ENCODE results near the gene PBX1.
"Not testable (repeated sequence)": the region's sequence is repeated elsewhere in the genome, so short reads cannot be mapped to it uniquely, and the experiment has no call there.

Gene PBX1

DNA sequence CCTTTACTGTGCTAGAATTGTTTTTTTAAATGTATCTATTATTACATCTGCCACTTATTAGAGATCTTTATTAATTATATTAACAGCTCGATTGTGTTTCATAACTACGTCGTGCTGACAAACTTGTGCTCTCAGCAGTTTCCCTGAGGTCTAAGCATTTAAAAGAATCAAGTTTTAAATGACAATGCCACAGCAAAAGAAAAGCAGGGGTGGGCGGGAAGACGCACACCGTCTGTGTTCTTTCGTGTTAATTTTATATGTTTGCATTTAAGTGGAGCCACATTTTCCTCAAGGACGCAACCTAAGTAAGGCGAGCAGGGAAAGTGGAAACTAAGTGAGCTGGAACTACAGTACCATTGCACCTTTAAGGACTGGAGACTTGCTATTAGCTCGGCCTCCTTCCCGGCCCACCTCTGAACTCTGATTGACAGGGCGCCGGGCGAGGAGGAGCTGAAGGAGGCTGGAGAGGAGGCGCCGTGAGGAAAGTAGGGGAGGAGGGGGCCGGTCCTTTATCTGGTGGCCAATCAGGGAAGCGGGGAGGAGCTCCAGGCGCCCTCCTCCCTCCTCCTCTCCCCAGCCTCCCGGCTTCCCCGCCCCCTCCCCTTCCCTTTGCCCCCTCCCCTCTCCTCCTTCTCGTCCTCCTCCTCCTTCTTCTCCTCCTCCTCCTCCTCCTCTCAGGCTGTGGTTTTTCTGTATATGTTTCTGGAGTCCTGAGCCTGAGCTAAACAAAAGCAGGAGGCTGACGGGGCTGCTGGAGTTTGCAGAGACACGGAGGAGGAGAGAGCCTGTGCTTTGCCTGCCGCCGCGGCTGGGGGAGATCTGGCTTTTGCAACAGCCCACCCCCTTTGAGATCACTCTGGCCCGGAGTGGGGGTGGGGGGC, at the start of gene PBX1:
PBX1 (plus strand) TSS at position 724 of the 881 bp plus-strand sequence.
- DNase-seq = peak; percentile 99

DNA sequence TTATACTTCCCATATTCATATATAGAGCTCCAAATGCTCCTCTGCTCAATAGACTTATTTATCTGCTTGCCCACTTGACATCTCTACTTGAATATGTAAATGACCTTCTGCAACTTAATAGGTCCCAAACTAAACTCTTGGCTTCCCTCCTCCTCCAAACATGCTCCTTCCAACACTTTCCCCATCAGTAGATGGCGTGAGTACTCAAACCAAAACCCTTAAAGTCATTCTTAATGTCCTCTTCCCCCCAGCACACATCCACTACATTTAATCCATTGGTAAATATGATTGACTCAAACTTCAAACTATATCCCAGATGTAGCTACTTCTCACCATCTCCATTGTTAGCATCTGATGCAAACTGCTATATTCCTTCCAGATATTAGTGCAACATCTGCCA, 48.5 kb upstream of the PBX1 start:
- peak; percentile 12 for DNase-seq

DNA sequence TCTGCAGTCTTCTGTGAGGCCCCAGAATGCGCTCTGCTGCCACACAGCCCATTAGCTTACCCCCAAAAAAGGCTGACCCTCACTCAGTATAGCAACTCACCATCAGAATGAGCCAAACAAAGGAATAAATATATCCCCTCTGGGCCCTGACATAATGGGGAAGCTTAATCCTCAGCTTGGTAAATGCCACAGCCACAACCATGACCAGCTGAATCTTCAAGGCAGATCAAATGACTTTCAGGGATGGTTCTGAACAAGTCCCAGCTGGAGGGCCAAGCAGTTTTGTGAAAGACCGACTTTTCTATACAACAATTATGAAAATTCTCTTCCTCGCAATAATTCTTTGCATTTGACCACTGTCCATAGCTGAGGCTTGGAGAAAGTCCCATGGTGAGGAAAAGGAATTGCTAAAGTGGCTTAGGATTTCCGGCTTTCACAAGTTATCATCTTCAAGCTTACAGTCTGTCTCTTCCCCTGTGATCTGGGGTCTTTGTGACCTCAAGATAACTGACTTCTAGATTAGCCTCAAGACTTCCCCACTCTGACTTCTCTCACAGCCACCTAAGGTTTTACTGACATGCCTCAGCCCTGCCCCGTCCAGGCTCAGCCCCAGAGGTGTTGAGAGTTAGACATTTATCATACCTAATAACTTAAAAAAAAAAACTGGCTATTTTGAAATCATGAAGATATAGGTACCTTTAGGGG, 47.8 kb upstream of the PBX1 start:
- no peak for DNase-seq

DNA sequence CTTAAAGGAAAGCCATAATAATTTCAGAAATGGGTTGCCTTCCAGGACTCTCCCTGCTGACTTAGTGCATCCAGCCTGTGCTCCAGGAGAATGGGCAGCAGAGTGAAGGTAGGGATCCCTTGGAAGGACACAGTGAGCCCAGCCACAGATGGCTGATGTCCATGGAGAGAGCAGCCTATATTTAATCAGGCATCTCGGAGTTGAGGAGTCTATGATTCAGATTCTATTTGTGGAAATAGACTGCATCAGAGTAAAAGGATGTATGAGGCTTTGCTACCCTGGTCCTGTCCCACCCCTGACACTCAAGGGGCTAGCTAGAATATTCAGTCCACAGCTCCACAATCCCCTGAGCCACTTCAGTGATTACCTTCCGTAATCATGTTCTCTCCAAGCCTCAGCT, 43.8 kb upstream of the PBX1 start:
- no peak for DNase-seq

DNA sequence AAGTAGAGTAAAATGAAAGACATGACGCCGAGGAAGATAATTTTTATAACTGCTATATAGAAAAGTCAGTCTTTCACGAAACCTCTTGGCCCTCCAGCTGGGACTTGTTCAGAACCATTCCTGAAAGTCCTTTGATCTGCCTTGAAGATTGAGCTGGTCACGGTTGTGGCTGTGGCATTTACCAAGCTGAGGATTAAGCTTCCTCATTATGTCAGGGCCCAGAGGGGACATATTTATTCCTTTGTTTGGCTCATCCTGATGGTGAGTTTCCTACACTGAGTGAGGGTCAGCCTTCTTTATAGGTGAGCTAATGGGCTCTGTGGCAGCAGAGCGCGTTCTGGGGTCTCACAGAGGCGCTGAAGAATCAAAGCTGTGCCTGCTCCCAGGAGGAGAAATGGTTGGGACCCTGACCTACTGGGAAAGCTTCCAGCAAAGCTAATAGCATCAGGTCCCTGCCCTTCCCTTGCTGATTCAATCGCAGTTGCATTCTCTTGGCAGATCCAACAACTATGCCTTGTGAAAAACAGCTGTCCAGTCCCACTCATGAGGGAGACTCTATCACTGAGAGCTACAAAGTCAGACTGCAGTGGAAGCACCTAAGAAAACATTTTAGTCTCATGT, 43.2 kb upstream of the PBX1 start:
- DNase-seq = peak; percentile 10

DNA sequence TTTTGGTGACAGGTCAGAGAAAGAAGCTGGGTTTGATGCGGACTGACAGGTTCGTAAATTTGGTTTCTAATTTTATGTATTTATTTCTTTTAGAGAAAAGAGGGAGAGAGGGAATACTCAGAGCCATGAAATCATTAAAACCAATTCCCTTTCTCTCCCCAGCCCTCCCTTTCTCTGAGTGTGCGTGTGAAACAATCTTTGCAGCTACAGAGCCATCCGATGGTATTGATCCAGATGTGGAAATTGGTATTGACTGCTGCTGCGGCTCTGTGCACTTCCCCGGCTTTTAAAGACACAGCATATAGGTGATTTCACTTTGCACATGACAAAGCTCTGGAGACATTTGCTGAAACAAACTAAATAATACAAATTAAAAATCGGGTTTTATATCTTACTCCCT, 42.4 kb upstream of the PBX1 start:
- no peak for DNase-seq

DNA sequence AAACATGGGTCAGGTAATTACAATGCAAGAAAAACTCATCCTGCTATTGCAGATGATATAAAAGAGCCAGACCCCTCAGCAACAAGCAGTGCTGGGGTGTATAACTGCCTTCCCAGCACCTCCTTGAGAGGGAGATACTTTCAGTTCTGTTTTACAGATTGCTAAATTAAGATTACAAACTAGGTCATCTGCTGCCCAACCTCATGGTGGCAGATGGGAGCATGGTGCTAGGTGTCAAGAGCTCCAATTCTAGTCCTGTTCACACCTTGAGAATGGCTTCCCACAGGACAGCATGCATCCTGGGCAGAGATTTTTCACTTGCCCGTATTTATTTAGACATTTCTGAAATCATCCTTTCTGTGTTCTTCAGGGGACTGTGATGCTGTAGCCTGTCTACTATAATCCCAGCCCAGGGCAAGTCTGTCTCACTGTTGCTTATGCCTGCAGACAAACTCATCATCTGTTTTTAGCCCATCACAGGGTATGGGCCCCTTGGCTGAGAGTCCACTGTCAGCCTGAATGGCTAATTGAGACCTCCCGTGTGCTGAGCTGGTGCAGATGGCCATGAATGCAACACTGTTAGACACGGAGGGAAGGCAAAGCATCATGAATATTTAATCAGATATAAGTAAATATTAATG, 40.2 kb upstream of the PBX1 start:
- DNase-seq = no peak

DNA sequence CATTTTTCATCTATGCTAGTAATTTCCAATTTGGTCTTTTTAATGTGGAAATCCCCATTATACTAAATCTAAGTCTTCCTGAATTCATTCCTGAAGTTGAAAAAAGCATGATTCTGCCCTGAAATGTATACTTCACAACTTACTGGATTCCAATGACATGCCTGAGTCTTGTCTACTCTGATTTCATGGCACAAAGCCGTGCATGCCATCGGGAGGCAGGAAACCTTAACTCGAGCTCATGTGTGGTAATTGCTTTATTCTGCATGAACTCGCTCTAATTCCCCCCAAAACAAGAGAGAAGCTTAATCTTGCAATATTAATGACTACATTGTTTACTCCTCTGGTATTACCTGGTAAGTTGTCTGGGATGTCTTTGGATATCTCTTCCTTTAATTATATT, 39.6 kb upstream of the PBX1 start:
- no peak for DNase-seq

DNA sequence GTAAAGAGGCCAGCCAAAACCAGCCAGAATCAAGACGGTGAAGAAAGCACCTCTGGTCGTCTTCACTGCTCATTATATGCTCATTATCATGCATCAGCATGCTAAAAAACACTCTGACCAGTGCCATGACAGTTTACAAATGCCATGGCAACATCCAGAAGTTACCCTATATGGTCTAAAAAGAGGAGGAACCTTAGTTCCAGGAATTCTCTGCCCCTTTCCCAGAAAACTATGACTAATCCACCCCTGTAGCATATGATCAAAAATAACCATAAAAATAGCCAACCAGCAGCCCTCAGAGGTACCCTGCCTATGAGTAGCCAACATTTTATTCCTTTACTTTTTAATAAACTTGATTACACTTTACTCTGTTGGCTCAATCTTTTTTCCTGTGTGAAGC, 34.2 kb upstream of the PBX1 start:
- no peak for DNase-seq

DNA sequence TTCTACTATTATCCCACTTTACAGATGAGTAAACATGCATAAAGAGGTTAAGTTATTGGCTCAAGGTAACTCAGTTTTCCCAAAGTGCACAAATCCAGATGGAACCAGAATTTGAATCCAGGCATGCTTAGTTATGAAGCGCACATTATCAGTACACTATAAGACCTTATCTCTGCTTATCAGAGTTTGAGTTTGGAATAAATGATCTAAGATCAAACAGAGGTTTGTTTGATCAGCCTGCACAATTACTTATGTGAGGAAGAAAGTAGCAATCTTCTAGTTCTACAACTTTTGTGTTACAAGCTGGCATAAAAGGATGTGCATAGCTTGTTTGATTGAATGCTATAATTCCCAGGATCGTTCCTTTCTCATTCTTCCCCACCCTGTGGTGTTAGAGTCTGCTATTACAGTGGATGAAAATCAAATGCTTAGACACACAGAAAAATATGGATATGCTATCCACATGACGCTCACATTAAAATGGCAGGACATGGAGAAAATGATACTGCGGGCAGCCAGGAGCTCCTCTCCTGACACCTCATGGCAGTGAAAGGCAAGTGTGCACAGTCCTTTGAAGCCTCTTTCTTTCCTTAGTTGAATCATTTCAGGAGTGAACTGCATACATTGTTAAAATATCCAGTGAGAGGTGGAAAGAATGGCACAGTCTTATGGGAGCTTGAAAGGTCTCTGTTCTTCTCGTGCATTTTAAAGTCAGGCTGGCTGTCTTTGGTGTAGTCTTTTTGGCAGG, 23.9 kb upstream of the PBX1 start:
- DNase-seq = no peak

DNA sequence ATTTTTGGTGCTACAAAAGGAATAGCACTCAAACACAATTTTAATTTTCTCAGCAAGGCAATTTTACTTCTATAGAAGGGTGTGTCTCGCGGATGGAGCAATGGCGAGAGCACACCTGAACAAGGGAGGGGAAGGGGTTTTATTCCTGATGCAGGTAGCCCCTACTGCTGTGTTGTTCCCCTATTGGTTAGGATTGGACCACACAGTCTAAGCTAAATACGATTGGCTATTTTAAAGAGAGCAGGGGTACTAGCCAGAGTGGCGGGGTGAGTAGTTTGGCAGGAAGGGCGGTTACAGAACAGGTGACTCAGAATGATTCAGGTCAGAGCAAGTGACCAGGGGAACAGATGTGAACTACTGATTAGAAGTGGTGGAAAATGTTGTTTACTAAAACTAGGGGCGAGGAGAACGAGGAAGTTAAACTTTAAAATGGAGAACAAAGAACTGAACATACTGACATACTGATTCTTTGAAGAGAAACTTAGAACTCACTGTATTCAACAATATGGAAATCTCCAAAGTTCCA, 6.5 kb upstream of the PBX1 start:
- DNase-seq = not testable (repeated sequence)

DNA sequence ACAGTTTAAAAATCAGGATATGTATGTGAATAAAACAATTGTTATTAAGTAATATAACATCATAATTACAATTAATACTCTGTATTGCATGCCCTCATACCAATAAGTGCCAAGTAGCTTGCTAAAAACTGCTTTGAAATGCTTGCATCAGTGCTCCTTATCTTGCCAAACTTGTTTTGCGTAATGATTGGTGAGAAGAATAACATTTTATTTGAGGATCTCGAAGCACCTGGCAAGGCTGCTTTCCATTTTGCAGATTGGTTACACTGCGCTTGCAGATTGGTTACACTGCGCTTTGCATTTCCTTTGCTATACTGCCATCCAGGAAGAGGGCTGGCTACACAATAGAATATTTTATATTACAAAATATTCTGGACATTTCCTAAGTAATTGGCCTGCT, 1.7 kb upstream of the PBX1 start:
- no peak for DNase-seq

DNA sequence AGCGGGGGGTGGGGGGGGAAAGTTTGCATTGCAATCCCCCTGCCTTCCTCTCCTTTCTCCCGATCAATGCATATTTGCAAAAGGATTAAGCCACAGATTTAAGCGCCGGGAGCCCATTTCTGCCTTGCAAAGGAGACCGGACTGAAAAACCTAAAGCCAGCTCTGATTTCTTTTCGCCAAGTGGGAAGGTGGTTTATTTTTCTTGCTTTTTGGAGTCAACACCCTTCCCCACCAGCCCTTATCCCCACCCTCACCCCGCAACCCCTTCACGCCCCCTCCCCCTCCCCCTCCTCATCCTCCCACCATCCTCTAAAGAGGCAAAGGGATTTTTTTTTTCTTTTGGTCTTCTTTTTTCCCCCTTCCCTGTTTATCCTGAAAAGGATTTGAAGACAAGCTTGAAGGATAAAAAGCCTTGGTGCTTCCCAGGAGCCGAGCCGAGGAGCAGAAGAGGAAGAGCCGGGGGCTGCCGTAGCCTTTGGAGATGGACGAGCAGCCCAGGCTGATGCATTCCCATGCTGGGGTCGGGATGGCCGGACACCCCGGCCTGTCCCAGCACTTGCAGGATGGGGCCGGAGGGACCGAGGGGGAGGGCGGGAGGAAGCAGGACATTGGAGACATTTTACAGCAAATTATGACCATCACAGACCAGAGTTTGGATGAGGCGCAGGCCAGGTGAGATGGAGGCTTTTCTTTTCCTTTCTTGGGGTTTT, 513 bp downstream of the PBX1 start:
- DNase-seq = peak; percentile 68

DNA sequence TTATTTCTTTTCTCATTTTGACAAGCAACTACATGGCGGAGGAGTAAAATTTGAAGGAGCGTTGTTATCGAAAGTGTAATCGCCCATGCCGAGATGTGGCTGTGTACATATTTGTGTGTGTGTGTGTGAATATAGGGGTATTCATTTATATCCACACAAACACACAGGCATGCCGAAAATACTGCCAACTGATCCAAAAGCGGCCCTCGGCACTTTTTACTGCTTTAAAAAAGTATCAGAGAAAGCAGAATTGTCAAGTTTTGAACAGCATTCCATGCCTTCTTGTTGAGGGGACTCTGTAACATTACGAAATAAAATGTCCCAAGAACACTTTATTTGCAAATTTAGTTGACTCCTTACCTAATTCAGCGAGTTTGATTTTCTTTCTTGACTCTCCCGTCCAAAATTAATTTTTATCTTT, 1.1 kb downstream of the PBX1 start:
- peak; percentile 45 for DNase-seq

DNA sequence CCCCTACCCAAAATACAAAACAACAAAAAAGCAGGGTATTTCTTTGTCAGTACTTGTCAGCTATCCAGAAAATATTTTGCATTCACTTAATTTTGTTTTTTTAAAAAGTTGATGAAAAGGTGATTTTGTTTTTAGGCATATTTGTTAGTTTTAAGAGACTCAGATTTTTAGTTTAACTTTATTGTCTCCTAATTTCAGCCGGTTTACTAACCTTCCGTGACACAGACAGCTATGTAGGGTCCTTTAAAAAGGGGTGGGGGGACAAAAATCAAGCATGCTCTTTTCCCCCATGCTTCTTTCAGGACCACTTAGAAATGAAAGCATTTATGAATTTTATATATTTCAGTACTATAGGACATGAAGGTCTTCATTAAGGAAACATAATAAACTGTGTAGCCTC, 1.6 kb downstream of the PBX1 start:
- no peak for DNase-seq

DNA sequence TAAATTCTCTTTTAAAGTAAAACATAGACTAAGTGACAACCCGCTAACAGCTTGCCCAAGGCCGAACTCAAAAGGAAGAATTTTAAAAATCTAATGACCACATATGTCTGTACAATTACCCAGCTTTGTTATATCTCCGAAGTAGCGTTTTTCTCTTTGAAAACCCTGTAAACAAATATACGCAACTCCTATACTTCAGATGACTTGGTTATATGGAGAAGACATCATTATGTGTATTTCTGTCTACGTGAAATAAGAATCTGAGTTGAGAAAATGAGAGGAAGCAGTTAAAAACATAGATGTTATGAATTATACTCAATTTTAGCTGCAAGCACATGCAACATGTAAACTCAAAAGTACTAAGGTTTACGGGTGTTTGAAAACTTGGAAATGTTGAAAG, 2.0 kb downstream of the PBX1 start:
- DNase-seq = no peak

DNA sequence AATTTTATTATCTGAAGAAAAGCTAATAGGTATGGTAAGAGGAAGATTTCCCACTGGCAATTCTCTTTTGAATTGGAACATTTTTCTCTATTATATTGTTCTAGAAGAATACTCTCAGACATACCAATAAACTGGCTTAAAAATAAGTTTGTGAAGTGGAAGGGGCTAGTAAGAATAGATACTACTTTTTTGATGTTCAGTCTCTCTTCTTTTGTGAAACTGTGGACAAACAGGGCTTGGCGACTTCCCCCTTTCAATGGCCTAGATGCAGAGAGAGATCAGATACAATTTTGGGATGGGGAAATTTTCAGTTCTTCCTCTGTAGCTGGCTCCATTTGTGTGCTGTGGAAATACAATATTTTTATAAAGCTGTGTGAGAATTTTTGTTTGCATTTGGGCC, 2.5 kb downstream of the PBX1 start:
- peak; percentile 53 for DNase-seq

DNA sequence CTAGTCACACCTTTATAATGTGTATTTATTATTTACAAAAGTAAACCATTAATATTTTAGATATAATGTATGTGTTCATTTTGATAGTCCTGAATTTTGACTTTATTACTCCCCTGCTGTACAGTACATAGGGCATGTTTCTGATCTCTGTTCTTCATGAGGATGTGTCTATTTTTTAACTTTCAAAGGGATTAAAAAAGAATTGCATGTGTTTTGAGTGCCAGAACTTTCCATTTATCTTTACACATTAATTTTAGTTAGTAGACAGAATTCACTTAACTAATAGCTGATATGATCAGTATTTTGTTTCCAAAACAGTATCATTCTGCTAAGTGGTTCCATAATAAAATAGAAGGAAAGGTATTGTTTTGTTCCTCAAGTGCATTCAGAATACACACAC, 3.1 kb downstream of the PBX1 start:
- peak; percentile 59 for DNase-seq

DNA sequence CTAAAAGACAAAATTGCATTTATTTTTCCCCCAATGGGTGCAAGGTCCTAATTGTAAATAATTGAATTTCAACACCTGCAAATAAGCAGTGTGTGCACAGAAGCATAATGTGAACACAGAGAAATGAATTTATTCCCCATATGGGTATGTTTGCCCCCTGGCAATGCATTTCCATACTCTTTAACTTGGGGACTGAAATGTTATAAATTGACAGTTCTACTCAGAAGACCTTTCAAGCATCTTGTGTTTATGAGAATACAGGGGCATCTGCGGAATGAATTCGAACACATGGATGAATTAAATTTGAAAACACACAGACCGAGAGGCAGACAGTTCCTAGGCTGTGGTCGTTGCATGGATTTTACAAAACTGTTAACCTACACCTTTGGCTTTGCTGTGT, 3.5 kb downstream of the PBX1 start:
- DNase-seq = peak; percentile 45

DNA sequence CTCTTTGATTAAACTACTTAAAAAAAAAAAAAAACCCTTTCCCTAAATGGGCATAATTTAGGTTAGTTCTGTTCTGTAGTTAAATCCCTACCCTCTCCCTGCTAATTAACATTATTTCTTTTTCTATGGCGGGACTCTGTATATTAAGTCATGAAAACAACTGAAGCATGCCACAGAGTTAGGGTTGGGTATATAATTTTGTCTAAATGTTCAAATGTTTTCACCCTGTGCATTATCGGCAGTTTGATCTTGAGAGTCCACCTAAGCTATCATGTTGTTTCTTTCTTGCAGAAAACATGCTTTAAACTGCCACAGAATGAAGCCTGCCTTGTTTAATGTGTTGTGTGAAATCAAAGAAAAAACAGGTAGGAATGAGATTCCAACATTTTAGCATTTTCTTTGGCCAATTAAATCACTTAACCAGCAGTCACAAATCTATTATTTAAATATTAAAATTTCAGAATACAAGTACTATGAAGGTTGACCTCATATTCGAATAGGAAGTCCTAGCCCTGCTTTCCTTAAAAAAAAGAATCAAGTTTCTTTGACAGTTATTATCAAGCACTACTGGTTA, 4.0 kb downstream of the PBX1 start:
- DNase-seq = peak; percentile 41

DNA sequence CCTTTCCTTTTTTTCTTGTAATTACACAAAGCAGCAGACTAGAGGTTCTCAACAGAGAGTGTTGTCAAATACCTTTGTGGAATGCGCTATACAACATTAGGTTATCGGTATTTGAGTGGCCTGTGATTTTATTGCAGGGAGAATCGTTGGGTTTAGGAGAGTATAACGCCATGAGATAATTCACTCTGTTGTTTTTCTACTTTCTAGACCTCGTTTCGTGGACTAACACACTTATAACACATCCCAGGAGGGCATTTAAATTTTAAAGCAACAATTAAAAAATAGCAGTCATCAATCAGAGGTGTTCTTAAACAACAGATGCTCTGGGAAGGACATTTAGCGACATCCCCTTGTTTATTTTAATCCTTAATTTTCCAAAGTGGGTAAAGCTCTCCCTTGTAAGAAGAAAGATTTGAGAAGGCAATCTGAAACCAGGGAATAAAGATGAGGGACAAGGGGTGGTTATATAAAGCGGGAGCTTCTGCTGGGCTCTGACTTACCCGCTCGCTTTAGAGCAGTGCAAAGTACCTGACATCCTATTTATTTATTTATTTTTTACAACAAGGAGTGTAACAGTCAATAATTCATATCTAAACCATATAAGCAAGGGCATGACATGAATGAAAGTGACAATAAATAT, 4.9 kb downstream of the PBX1 start:
- DNase-seq = no peak
